NCI-H82 (cell line): Measurements from ENCODE around the gene VHLL.

ENCODE experiments used
- DNase-seq: peaks from one replicate; lab custom pipeline; 2025; lab: John Stamatoyannopoulos, UW

Gene VHLL

GRCh38 chr1:156257711-156258110 is 41.4 kb downstream of the VHLL start:
- DNase-seq = no peak

- DNase-seq = no peak
Observed at GRCh38 chr1:156253634-156254033, 45.5 kb downstream of the VHLL start.

GRCh38 chr1:156251527-156251926 is 47.6 kb downstream of the VHLL start:
- no peak for DNase-seq

DNA sequence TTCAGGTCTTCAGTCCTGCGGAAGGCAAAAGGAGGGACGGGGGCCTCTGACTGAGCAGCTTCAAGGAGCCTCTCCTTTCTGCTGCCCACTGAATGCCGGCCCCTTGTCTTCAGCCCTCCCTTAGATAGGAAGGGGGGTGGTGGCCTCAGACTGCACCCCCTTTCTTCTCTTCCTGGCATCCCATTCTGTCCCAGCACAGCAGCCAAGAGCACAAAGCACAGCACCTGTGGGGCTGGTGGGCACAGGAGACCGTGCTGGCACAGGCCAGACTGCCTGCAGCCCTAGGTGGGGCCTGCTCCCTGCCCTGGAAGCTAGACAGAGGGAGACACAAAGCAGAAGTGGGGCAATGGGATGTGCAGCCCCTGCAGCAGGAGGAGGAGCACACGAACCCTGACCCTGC is 49.5 kb downstream of the VHLL start:
- DNase-seq = no peak
